ENCODE data around the gene CEP55. TPM values are rescaled to one million over a fixed set of nuclear protein-coding genes. Genes with fewer than 3 reads are reported as not detected.

Gene CEP55
- total RNA-seq, 4 donors from 2014 or later, result 1.4 to 4.3 (median 2.8) TPM

GRCh38 chr10:93454146-93454545 lies 42.3 kb upstream of the CEP55 start:
- no peaks in the 10 kb centered on the region for H3K27me3 ChIP-seq
- no peak overlapping the region for H3K4me3 ChIP-seq
- H3K9me3 ChIP-seq, result no peaks in the 10 kb centered on the region
- peaks cover 35% of the 10 kb centered on the region for H3K4me1 ChIP-seq
- no peak for DNase-seq (ENCODE audit: low spot score in 2 of 2)
- H3K27ac ChIP-seq, result peak overlapping the region; percentile 61
- 59% methylated on average over 2 of the region's 2 CpGs for WGBS
- H3K36me3 ChIP-seq, result peaks cover 37% of the 10 kb centered on the region
- no peak for TF ChIP-seq CTCF (IDR thresholded peaks at IDR 0.05)
- TF ChIP-seq POLR2AphosphoS5 (IDR thresholded peaks at IDR 0.05), result no peak

GRCh38 chr10:93454736-93455135 lies 41.7 kb upstream of the CEP55 start:
- Histone ChIP-seq H3K4me3 (no peak overlapping the region), H3K4me1 (peaks cover 41% of the 10 kb centered on the region), H3K27me3 (no peaks in the 10 kb centered on the region), H3K36me3 (peaks cover 32% of the 10 kb centered on the region), H3K9me3 (no peaks in the 10 kb centered on the region), H3K27ac (peak overlapping the region; percentile 61)
- DNase-seq (ENCODE audit: low spot score in 2 of 2), result peak in 1 of 2 donors; percentile 14
- TF ChIP-seq CTCF (IDR thresholded peaks at IDR 0.05), result no peak
- no peak for TF ChIP-seq EP300 (IDR thresholded peaks at IDR 0.05)
- no peak for TF ChIP-seq POLR2A (IDR thresholded peaks at IDR 0.05)
- TF ChIP-seq POLR2AphosphoS5 (IDR thresholded peaks at IDR 0.05), result no peak
- 97% methylated on average over 7 of the region's 7 CpGs for WGBS

DNA sequence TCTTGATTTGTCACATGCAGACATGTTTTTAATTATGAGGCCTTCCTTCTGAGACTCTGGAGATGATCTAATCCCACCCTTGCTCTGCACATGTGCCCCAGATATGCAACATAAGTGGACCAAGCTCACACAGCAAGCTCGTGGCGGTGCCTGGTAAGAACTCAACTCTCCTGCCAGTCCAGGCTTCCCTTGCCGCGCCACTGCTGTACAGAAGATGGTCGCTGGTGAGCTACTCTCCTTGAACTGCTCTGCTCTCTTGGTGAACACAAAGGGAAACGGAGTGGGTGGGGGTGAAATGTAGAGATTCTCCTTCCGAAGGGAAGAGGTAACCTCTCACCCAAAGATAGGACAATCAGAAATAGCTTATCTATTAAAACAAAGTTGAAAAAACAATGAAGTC lies 39.9 kb upstream of the CEP55 start:
- WGBS, result 80% methylated on average over 7 of the region's 7 CpGs
- no peak overlapping the region for H3K4me3 ChIP-seq
- peaks cover 15% of the 10 kb centered on the region for H3K36me3 ChIP-seq
- peak in 1 of 3 donors; percentile 51 for TF ChIP-seq POLR2AphosphoS5 (IDR thresholded peaks at IDR 0.05)
- no peak for TF ChIP-seq CTCF (IDR thresholded peaks at IDR 0.05)
- H3K4me1 ChIP-seq, result peaks cover 55% of the 10 kb centered on the region
- H3K9me3 ChIP-seq, result no peaks in the 10 kb centered on the region
- peak in 1 of 2 donors; percentile 72 for DNase-seq (ENCODE audit: low spot score in 2 of 2)
- H3K27me3 ChIP-seq, result no peaks in the 10 kb centered on the region
- H3K27ac ChIP-seq, result no peak overlapping the region

DNA sequence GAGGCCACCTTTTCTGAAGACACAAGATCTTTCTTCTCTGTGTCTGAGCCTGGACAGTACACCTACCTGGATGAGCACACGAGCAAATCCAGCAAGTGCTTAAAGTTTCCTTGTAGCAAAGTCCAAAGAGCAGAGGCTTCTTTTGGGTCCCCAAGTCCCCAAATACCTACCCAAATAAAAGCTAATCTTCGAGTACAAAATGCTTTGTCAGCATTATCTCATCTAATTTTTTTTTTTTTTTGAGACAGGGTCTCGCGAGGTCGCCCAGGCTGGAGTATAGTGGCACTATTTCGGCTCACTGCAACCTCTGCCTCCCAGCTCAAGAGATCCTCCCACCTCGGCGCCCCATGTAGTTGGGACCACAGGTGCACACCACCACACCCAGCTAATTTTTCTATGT lies 38.9 kb upstream of the CEP55 start:
- WGBS, result 81% methylated on average over 8 of the region's 8 CpGs
- peak overlapping the region; percentile 11 for H3K27ac ChIP-seq
- H3K9me3 ChIP-seq, result no peaks in the 10 kb centered on the region
- no peaks in the 10 kb centered on the region for H3K27me3 ChIP-seq
- TF ChIP-seq CTCF (IDR thresholded peaks at IDR 0.05) (no peak), POLR2AphosphoS5 (IDR thresholded peaks at IDR 0.05) (no peak), POLR2A (IDR thresholded peaks at IDR 0.05) (no peak), EP300 (IDR thresholded peaks at IDR 0.05) (no peak)
- peaks cover 12% of the 10 kb centered on the region for H3K36me3 ChIP-seq
- peak in 1 of 2 donors; percentile 40 for DNase-seq (ENCODE audit: low spot score in 2 of 2)
- no peak overlapping the region for H3K4me3 ChIP-seq
- H3K4me1 ChIP-seq, result peaks cover 65% of the 10 kb centered on the region

DNA sequence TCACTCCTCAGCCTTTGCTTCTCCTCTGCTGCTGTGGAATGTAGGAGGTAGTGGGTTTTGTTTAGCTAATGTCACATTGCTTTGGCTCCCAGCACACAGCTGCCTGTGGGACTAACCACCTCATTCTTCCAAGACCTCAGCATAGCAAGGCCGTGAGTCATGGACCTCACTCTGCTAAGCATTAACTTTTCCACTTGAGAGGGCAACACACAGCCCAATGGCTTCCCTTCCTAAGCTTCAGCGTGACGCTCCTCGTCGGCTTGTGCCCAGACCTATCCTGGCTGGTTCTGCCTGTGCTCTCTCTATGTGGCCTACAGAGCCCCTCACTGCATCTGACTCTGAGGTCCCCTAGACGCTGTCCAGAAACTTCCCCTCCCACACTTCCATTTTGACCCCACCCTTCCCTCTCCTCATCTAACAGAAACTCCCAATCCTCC lies 37.6 kb upstream of the CEP55 start:
- H3K36me3 ChIP-seq, result peaks cover 7% of the 10 kb centered on the region
- no peaks in the 10 kb centered on the region for H3K27me3 ChIP-seq
- H3K9me3 ChIP-seq, result no peaks in the 10 kb centered on the region
- peak in 1 of 2 donors; percentile 89 for DNase-seq (ENCODE audit: low spot score in 2 of 2)
- 16% methylated on average over 6 of the region's 6 CpGs for WGBS
- peaks cover 74% of the 10 kb centered on the region for H3K4me1 ChIP-seq
- peak overlapping the region; percentile 91 for H3K27ac ChIP-seq
- no peak overlapping the region for H3K4me3 ChIP-seq
- TF ChIP-seq POLR2A (IDR thresholded peaks at IDR 0.05), result no peak
- TF ChIP-seq POLR2AphosphoS5 (IDR thresholded peaks at IDR 0.05), result peak in 2 of 3 donors; percentile 82 to 95
- no peak for TF ChIP-seq EP300 (IDR thresholded peaks at IDR 0.05)

GRCh38 chr10:93459466-93459865 lies 36.9 kb upstream of the CEP55 start:
- H3K27ac ChIP-seq, result peak overlapping the region; percentile 91
- TF ChIP-seq POLR2AphosphoS5 (IDR thresholded peaks at IDR 0.05) (no peak), POLR2A (IDR thresholded peaks at IDR 0.05) (no peak), EP300 (IDR thresholded peaks at IDR 0.05) (no peak), CTCF (IDR thresholded peaks at IDR 0.05) (no peak)
- H3K4me1 ChIP-seq, result peaks cover 81% of the 10 kb centered on the region
- no peak overlapping the region for H3K4me3 ChIP-seq
- no peaks in the 10 kb centered on the region for H3K9me3 ChIP-seq
- no peaks in the 10 kb centered on the region for H3K27me3 ChIP-seq
- 29% methylated on average over 3 of the region's 3 CpGs for WGBS
- H3K36me3 ChIP-seq, result peaks cover 7% of the 10 kb centered on the region
- DNase-seq (ENCODE audit: low spot score in 2 of 2), result no peak

Data from suprapubic skin (tissue), 4 donors.